ENCODE data around the gene PSMB2. TPM values are rescaled to one million over a fixed set of nuclear protein-coding genes. Genes with fewer than 3 reads are reported as not detected.
A peak's percentile ranks its signal among the peaks of the same experiment; 100 is the strongest.

The PSMB2 gene
- polyA plus RNA-seq, 2 of the 4 experiments (the other 2 are of a cell fraction), result 84.6 to 88.3 TPM

DNA sequence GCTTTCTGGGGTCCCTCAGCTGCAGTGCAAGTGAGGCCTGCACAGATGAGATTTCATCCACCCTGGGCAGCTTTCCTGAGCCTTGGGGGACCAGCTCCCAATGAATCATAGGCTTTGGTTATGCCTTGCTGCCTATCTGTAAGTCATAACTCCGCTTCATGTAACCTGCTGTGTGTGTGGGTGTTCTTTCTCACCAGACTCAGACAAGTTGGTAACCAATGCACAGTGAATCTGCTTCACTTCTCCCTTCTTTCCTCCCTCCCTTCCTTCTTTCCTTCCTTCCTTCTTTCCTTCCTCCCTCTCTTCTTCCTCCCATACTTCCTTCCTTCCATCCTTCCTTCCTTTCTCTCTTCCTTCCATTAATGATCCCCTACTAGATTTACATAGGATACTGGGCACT is 34.4 kb upstream of the PSMB2 start:
- Histone ChIP-seq H3K9me3 (no peaks in the 10 kb centered on the region), H3K4me2 (no peak overlapping the region), H3K4me3 (no peak overlapping the region), H3K4me1 (no peaks in the 10 kb centered on the region), H3K27ac (no peak overlapping the region)
- ChIA-PET CTCF (no interaction called here), POLR2A (no interaction called here)
- FAIRE-seq (no peak), DNase-seq (ENCODE audit: low read depth in 1 of 2, low spot score in 1 of 2) (no peak), ATAC-seq (no peak)
- 67% methylated on average over 1 of the region's 1 CpG for WGBS (ENCODE audit: missing lambda C conversion rate)
- TF ChIP-seq HOXB5 (CRISPR knock-in tag; IDR thresholded peaks at IDR 0.05) (no peak), PHF8 (IDR thresholded peaks at IDR 0.05; ENCODE audit: borderline replicate concordance, low read depth) (no peak), FOSB (CRISPR knock-in tag; IDR thresholded peaks at IDR 0.05) (no peak), RCOR1 (IDR thresholded peaks at IDR 0.05; ENCODE audit: low read depth, low read length) (no peak), ZC3H11A (IDR thresholded peaks at IDR 0.05) (no peak), KDM1A (IDR thresholded peaks at IDR 0.05; ENCODE audit: low read depth) (no peak), FOXS1 (CRISPR knock-in tag; IDR thresholded peaks at IDR 0.05) (no peak), ESRRA (IDR thresholded peaks at IDR 0.05; ENCODE audit: borderline replicate concordance, low read length) (no peak), JUN (IDR thresholded peaks at IDR 0.05) (no peak)
- TF ChIP-seq, protein P1, sequence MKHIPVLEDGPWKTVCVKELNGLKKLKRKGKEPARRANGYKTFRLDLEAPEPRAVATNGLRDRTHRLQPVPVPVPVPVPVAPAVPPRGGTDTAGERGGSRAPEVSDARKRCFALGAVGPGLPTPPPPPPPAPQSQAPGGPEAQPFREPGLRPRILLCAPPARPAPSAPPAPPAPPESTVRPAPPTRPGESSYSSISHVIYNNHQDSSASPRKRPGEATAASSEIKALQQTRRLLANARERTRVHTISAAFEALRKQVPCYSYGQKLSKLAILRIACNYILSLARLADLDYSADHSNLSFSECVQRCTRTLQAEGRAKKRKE (CRISPR knock-in tag; IDR thresholded peaks at IDR 0.05; ENCODE audit: low read depth), result no peak

DNA sequence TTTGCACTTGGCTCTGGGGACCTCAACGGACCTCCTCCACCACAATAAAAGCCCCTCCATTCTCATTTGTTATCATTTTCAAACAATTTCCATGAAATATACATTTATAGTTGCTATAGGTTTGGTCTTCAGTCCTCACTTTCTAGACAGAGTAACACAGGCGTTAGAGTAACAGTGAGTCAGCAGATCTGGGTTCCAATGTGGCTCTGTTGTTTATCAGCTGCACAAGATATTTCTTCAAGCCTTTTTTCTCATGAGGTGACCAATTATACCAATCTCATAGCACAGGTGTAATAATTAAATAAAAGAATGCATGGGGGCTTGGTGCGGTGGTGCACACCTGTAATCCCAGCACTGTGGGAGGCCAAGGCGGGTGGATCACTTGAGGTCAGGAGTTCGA is 32.8 kb upstream of the PSMB2 start:
- H3K27ac ChIP-seq, result no peak overlapping the region
- no peak overlapping the region for H3K4me3 ChIP-seq
- ATAC-seq (no peak), DNase-seq (ENCODE audit: low read depth in 1 of 2, low spot score in 1 of 2) (no peak), FAIRE-seq (no peak)
- WGBS (ENCODE audit: missing lambda C conversion rate), result 68% methylated on average over 5 of the region's 5 CpGs
- TF ChIP-seq, protein P1 (CRISPR knock-in tag; IDR thresholded peaks at IDR 0.05; ENCODE audit: low read depth), result no peak
- TF ChIP-seq, protein P2, sequence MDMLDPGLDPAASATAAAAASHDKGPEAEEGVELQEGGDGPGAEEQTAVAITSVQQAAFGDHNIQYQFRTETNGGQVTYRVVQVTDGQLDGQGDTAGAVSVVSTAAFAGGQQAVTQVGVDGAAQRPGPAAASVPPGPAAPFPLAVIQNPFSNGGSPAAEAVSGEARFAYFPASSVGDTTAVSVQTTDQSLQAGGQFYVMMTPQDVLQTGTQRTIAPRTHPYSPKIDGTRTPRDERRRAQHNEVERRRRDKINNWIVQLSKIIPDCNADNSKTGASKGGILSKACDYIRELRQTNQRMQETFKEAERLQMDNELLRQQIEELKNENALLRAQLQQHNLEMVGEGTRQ (IDR thresholded peaks at IDR 0.05), result no peak
- TF ChIP-seq TFCP2L1 (CRISPR knock-in tag; IDR thresholded peaks at IDR 0.05) (no peak), CHD2 (IDR thresholded peaks at IDR 0.05; ENCODE audit: low read length, partially characterized antibody) (no peak), FOSB (CRISPR knock-in tag; IDR thresholded peaks at IDR 0.05) (no peak), NFE2L2 (conservative IDR thresholded peaks at IDR 0.05; ENCODE audit: low read length) (no peak), RFX5 (IDR thresholded peaks at IDR 0.05) (no peak), BHLHE40 (IDR thresholded peaks at IDR 0.05; ENCODE audit: low read depth, low read length) (no peak), RCOR1 (IDR thresholded peaks at IDR 0.05; ENCODE audit: low read depth, low read length) (no peak), MAZ (IDR thresholded peaks at IDR 0.05; ENCODE audit: borderline replicate concordance, low read depth, low read length) (no peak), HOXB5 (CRISPR knock-in tag; IDR thresholded peaks at IDR 0.05) (no peak), NR3C1 (IDR thresholded peaks at IDR 0.05) (no peak), TP53 (CRISPR knock-in tag; IDR thresholded peaks at IDR 0.05) (no peak), POLR2A (IDR thresholded peaks at IDR 0.05; ENCODE audit: low read length) (no peak)
- TF ChIP-seq, protein P3, sequence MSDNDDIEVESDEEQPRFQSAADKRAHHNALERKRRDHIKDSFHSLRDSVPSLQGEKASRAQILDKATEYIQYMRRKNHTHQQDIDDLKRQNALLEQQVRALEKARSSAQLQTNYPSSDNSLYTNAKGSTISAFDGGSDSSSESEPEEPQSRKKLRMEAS (IDR thresholded peaks at IDR 0.05), result no peak
- H3K4me2 ChIP-seq, result no peak overlapping the region
- CTCF ChIA-PET, result no interaction called here
- no peaks in the 10 kb centered on the region for H3K9me3 ChIP-seq
- H3K4me1 ChIP-seq, result no peaks in the 10 kb centered on the region
- POLR2A ChIA-PET, result no interaction called here

DNA sequence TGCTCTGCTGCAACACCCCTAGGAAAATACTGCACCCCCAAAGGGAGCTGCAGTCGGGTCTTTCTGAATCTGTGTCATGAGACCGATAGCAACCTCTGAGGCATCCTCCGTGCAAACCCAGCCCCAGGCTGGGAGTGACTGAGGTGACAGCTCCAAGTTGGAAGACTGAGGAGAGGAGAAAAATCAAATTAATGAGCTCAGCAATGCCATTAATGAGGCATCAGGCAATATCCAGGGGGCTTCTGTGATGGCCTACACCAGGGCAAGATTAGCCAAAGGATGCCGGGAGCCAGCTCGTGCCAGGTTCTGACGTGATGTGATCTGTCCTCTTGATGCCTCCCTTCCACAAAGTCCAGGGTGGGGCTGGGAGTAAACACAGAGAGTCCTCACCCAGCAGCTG is 30.8 kb upstream of the PSMB2 start:
- FAIRE-seq (no peak), DNase-seq (ENCODE audit: low read depth in 1 of 2, low spot score in 1 of 2) (peak in 1 of 2 experiments; percentile 2), ATAC-seq (no peak)
- Histone ChIP-seq H3K4me3 (no peak overlapping the region), H3K9me3 (no peaks in the 10 kb centered on the region), H3K27ac (no peak overlapping the region), H3K4me2 (no peak overlapping the region), H3K4me1 (no peaks in the 10 kb centered on the region)
- 64% methylated on average over 6 of the region's 6 CpGs for WGBS (ENCODE audit: missing lambda C conversion rate)
- POLR2A ChIA-PET, result no interaction called here
- TF ChIP-seq NR3C1 (IDR thresholded peaks at IDR 0.05) (no peak), ZFP36 (IDR thresholded peaks at IDR 0.05; ENCODE audit: borderline replicate concordance, partially characterized antibody) (no peak), NFE2L2 (conservative IDR thresholded peaks at IDR 0.05; ENCODE audit: low read length) (no peak)
- CTCF ChIA-PET, result interaction anchor here (1.7 to 1.8 kb wide), 2 partner anchors 44 to 55 kb away, joined by 4 to 7 read pairs; no protein-coding TSS in a partner anchor
